B cell (primary cell): ENCODE measurements around the gene REPS2. TPM values are rescaled to one million over a fixed set of nuclear protein-coding genes. Genes with fewer than 3 reads are reported as not detected.

Experiments
- ATAC-seq: fragments of 200-7000 bp; cut with Tn5 transposase; one replicate; pipeline ENCODE4 v1.10.0; 2021; ENCODE audit warnings: low read depth, mild to moderate bottlenecking, moderate number of reproducible peaks, moderate library complexity
- CTCF ChIA-PET: fragments of 350-600 bp; sonication (Branson Sonifier 250); formaldehyde crosslinking; loops from one replicate; lab custom pipeline; 2021; ENCODE audit warnings: antibody characterized with exemption, inconsistent platforms; lab: Charles Lee
- POLR2A ChIA-PET: fragments of 350-600 bp; sonication (Branson Sonifier 250); formaldehyde crosslinking; loops from one replicate; lab custom pipeline; 2021; ENCODE audit warnings: antibody characterized with exemption; lab: Charles Lee
- DNase-seq: peaks from one replicate; pipeline ENCODE4 v3.0.0; 2013
- H2AFZ ChIP-seq: 2 replicates; pipeline ENCODE4 v1.6.1; 2012; ENCODE audit warnings: mild to moderate bottlenecking, low read depth, low read length; ENCODE audit not compliant: insufficient read depth, poor library complexity, severe bottlenecking
- H3K27ac ChIP-seq, 2 donors: 1 replicate in 1 of 2; 2 replicates in 1 of 2; pipeline ENCODE4 v1.5.1; 2012 to 2013; ENCODE audit warnings: low read length in 2 of 2, mild to moderate bottlenecking in 2 of 2, moderate library complexity in 1 of 2
- H3K27me3 ChIP-seq, 4 experiments: fragments of 200-600 bp in 1 of 4; sonication (generic) in 1 of 4; replicated peaks in 1 of 4; 1 replicate in 2 of 4; 2 replicates in 2 of 4; pipeline versions ENCODE4 v1.6.1 to v1.7.0; 2013 to 2016; ENCODE audit warnings: low read length in 3 of 4, mild to moderate bottlenecking in 2 of 4, mixed read lengths in 1 of 4, moderate library complexity in 1 of 4; ENCODE audit not compliant: insufficient read depth in 4 of 4, control insufficient read depth in 3 of 4; ENCODE audit errors: control extremely low read depth in 1 of 4
- H3K36me3 ChIP-seq, 2 experiments: replicated peaks in 1 of 2; 1 replicate in 1 of 2; 2 replicates in 1 of 2; pipeline versions ENCODE4 v1.6.1 to v1.7.1; 2013; ENCODE audit warnings: low read length in 1 of 2; ENCODE audit not compliant: insufficient read depth in 2 of 2, control insufficient read depth in 1 of 2; ENCODE audit errors: control extremely low read depth in 1 of 2, extremely low read depth in 1 of 2
- H3K4me1 ChIP-seq, 2 donors: fragments of 200-600 bp in 1 of 2; sonication (generic) in 1 of 2; 1 replicate in 1 of 2; 2 replicates in 1 of 2; pipeline versions ENCODE4 v1.5.1 to v1.6.1; 2013 to 2017; ENCODE audit warnings: low read length in 2 of 2; ENCODE audit not compliant: control insufficient read depth in 2 of 2, insufficient read depth in 2 of 2
- H3K4me2 ChIP-seq: replicated peaks from 2 replicates; pipeline ENCODE3; 2012; ENCODE audit warnings: mild to moderate bottlenecking, low read depth, low read length; ENCODE audit not compliant: poor library complexity, severe bottlenecking
- H3K4me3 ChIP-seq, 5 experiments: fragments of 200-600 bp in 1 of 5; sonication (generic) in 1 of 5; 1 replicate in 3 of 5; 2 replicates in 2 of 5; pipeline versions ENCODE4 v1.5.1 to v1.7.0; 2011 to 2016; ENCODE audit warnings: low read length in 4 of 5, mild to moderate bottlenecking in 4 of 5, low read depth in 2 of 5, control low read depth in 1 of 5, moderate library complexity in 1 of 5; ENCODE audit not compliant: insufficient read depth in 1 of 5; ENCODE audit errors: control extremely low read depth in 1 of 5, extremely low read depth in 1 of 5
- H3K79me2 ChIP-seq: fragments of 200-600 bp; sonication (generic); one replicate; pipeline ENCODE4 v1.6.0; 2016; ENCODE audit warnings: low read length; ENCODE audit not compliant: control insufficient read depth, insufficient read depth
- H3K9ac ChIP-seq: fragments of 200-600 bp; sonication (generic); 2 replicates; pipeline ENCODE4 v1.6.1; 2017; ENCODE audit warnings: mild to moderate bottlenecking, low read length, moderate library complexity
- H3K9me3 ChIP-seq, 3 donors: one replicate each; pipeline versions ENCODE4 v1.6.1 to v1.7.1; 2013; ENCODE audit warnings: low read length in 2 of 3; ENCODE audit not compliant: control insufficient read depth in 2 of 3, insufficient read depth in 1 of 3; ENCODE audit errors: control extremely low read depth in 1 of 3
- H4K20me1 ChIP-seq: 2 replicates; pipeline ENCODE4 v1.6.0; 2012; ENCODE audit warnings: mild to moderate bottlenecking, low read length; ENCODE audit not compliant: insufficient read depth, control insufficient read depth, poor library complexity, severe bottlenecking
- H3K27ac Mint-ChIP-seq: one replicate; pipeline ENCODE4 v1.8.0; 2021; ENCODE audit warnings: mixed read lengths
- H3K27me3 Mint-ChIP-seq: one replicate; pipeline ENCODE4 v1.8.0; 2021; ENCODE audit warnings: mixed read lengths
- H3K4me1 Mint-ChIP-seq: one replicate; pipeline ENCODE4 v1.8.0; 2021; ENCODE audit warnings: mixed read lengths
- H3K4me3 Mint-ChIP-seq: one replicate; pipeline ENCODE4 v1.8.0; 2021; ENCODE audit warnings: mixed read lengths
- H3K9me3 Mint-ChIP-seq: one replicate; pipeline ENCODE4 v1.8.0; 2022; ENCODE audit warnings: mixed read lengths; ENCODE audit not compliant: insufficient read depth
- CTCF ChIP-seq: fragments of 200-600 bp; IDR thresholded peaks from one replicate; pipeline ENCODE4 v1.8.0; 2022; ENCODE audit warnings: antibody characterized with exemption, mild to moderate bottlenecking
- EZH2 ChIP-seq: IDR thresholded peaks from 2 replicates; pipeline ENCODE4 v1.6.1; 2012; ENCODE audit warnings: borderline replicate concordance, low read depth, mild to moderate bottlenecking, moderate library complexity, low read length; ENCODE audit not compliant: insufficient read depth, poor library complexity, severe bottlenecking
- WGBS: methylation state at CpG from one replicate; pipeline ENCODE4 v1.1.5; 2013; ENCODE audit warnings: missing lambda C conversion rate; ENCODE audit not compliant: insufficient coverage; 5-methylcytosine and 5-hydroxymethylcytosine counted together
- intact Hi-C: fragments of 100-400 bp; cut with micrococcal nuclease; formaldehyde crosslinking; loops from one replicate; pipeline ENCODE4 v1.10.0; 2022
- polyA plus RNA-seq: library from polyadenylated mRNA; depleted of rRNA; stranded (reverse); fragments of >200 nt; gene quantifications from 2 replicates; pipeline ENCODE4 v1.2.3, GENCODE V29; 2012
- total RNA-seq, 2 donors: library from RNA; stranded (reverse); fragments of 120-200 nt in 1 of 2; gene quantifications; 1 replicate in 1 of 2; 2 replicates in 1 of 2; pipeline versions ENCODE4 v1.2.3 to v1.2.4, GENCODE V29; 2013 to 2022

The REPS2 gene
- total and polyA plus RNA-seq, 2 donors (not counting 1 experiment from before 2014, with no cell fraction given): 1.1 to 4.9 TPM

GRCh38 chrX:16920075-16920474, 26.4 kb upstream of the REPS2 start:
- H3K27ac Mint-ChIP-seq: no peak overlapping the region
- no peak overlapping the region for H2AFZ ChIP-seq
- no peak overlapping the region for H3K4me2 ChIP-seq
- no peaks in the 10 kb centered on the region for H3K36me3 ChIP-seq
- no peak for ATAC-seq
- ChIA-PET POLR2A (no interaction called here), CTCF (no interaction called here)
- intact Hi-C loops: no loop called here
- TF ChIP-seq CTCF: no peak
- no peak for TF ChIP-seq EZH2
- no peak overlapping the region for H3K27ac ChIP-seq
- no peak for DNase-seq
- H3K4me1 Mint-ChIP-seq: no peaks in the 10 kb centered on the region
- H3K9me3 ChIP-seq: no peaks in the 10 kb centered on the region
- no peak overlapping the region for H3K4me3 Mint-ChIP-seq
- H3K27me3 Mint-ChIP-seq: peaks cover 6% of the 10 kb centered on the region
- H3K79me2 ChIP-seq: no peaks in the 10 kb centered on the region
- H3K4me1 ChIP-seq: no peaks in the 10 kb centered on the region
- no peaks in the 10 kb centered on the region for H3K27me3 ChIP-seq
- no peak overlapping the region for H3K4me3 ChIP-seq
- H3K9ac ChIP-seq: no peak overlapping the region
- H4K20me1 ChIP-seq: no peaks in the 10 kb centered on the region
- no peaks in the 10 kb centered on the region for H3K9me3 Mint-ChIP-seq

- ATAC-seq: no peak
- no CpG with 5 or more reads among the region's 3 CpGs for WGBS
- Histone ChIP-seq H3K4me2 (no peak overlapping the region), H3K27ac (no peak overlapping the region), H3K4me3 (no peak overlapping the region), H3K36me3 (no peaks in the 10 kb centered on the region), H3K27me3 (no peaks in the 10 kb centered on the region), H3K9me3 (no peaks in the 10 kb centered on the region), H3K79me2 (no peaks in the 10 kb centered on the region), H3K9ac (no peak overlapping the region), H4K20me1 (no peaks in the 10 kb centered on the region), H3K4me1 (no peaks in the 10 kb centered on the region), H2AFZ (no peak overlapping the region)
- Mint-ChIP-seq H3K4me3 (no peak overlapping the region), H3K27me3 (peaks cover 6% of the 10 kb centered on the region), H3K4me1 (no peaks in the 10 kb centered on the region), H3K27ac (no peak overlapping the region), H3K9me3 (no peaks in the 10 kb centered on the region)
- CTCF ChIA-PET: no interaction called here
- POLR2A ChIA-PET: no interaction called here
- DNase-seq: no peak
- TF ChIP-seq EZH2 (no peak), CTCF (no peak)
- intact Hi-C loops: no loop called here
These were observed 23.3 kb upstream of the REPS2 start for GRCh38 chrX:16923157-16923556.
